K562 (cell line): ENCODE results near the gene CITED2. TPM values are rescaled to one million over a fixed set of nuclear protein-coding genes. Genes with fewer than 3 reads are reported as not detected.

Experiments used
- CHD7 ChIP-seq: fragments of 200-600 bp; sonication (generic); IDR thresholded peaks from one replicate; pipeline ENCODE4 v1.6.1; 2012; ENCODE audit warnings: mild to moderate bottlenecking, low read depth, low read length, inconsistent platforms
- CREB1 ChIP-seq, 2 experiments: sonication (generic) in 1 of 2; formaldehyde crosslinking in 1 of 2; IDR thresholded peaks; 2 replicates each; pipeline versions ENCODE4 v1.6.1 to v1.8.0; 2012 to 2022; ENCODE audit warnings: inconsistent platforms in 1 of 2, mild to moderate bottlenecking in 1 of 2, missing genetic modification reagents in 1 of 2, moderate library complexity in 1 of 2
- DPF2 ChIP-seq: fragments of 450-650 bp; IDR thresholded peaks from 2 replicates; pipeline ENCODE4 v1.6.1; 2016
- NFRKB ChIP-seq: fragments of 450-650 bp; IDR thresholded peaks from 2 replicates; pipeline ENCODE4 v1.6.1; 2016; ENCODE audit warnings: low read depth
- POU5F1 ChIP-seq: fragments of 150-350 bp; IDR thresholded peaks from 2 replicates; pipeline ENCODE4 v1.6.1; 2014; ENCODE audit warnings: borderline replicate concordance, low read length, low read depth, mild to moderate bottlenecking; ENCODE audit not compliant: partially characterized antibody
- ZNF407 ChIP-seq: fragments of 450-650 bp; IDR thresholded peaks from 2 replicates; pipeline ENCODE4 v1.6.1; 2016; ENCODE audit warnings: low read depth
- polyA plus RNA-seq, 8 experiments: library from polyadenylated mRNA; depleted of rRNA in 4 of 8; stranded (reverse) in 5 of 8; unstranded in 3 of 8; fragments of >200 nt; fragmentation: Nextera tagmentation in 2 of 8; fragmentation: Illumina TruSeq in 1 of 8; extraction: Ambion mirVana in 2 of 8; extraction: Trizol in 1 of 8; gene quantifications; 2 replicates each; pipeline versions ENCODE4 v1.2.1 to v1.2.3, GENCODE V29; 2011 to 2014; ENCODE audit warnings: inconsistent platforms in 1 of 8, missing spikeins in 1 of 8
- total RNA-seq, 7 experiments: library from RNA; depleted of rRNA in 6 of 7; stranded (reverse); fragments of >200 nt in 6 of 7; fragmentation: Illumina TruSeq in 2 of 7; extraction: Trizol in 2 of 7; gene quantifications; 2 replicates each; pipeline versions ENCODE4 v1.2.1 to v1.2.3, GENCODE V29; 2011 to 2021; ENCODE audit warnings: low replicate concordance in 1 of 7

Gene CITED2
- total and polyA plus RNA-seq, 9 of the 15 experiments (the other 6 are each of a cell fraction or from before 2014, with no cell fraction given) = 0.21 to 86.1 (median 17.5) TPM

GRCh38 chr6:139374357-139375225 is at the start of gene CITED2 (continued):
- TF ChIP-seq POU5F1 (no peak), DPF2 (0 out of 2 replicates have a peak, but pooled peaks have one; percentile 54), CREB1 (IDR thresholded peaks at IDR 0.05) (0 out of 2 replicates have a peak, but pooled peaks have one; percentile 51), CREB1 (CRISPR knock-in tag; IDR thresholded peaks at IDR 0.05) (no peak), NFRKB (peak; percentile 52), ZNF407 (no peak), CHD7 (no peak)
